GM21423 (cell line): ENCODE results near the gene ELN.

Source experiments
- ATAC-seq: cut with Tn5 transposase; IDR thresholded peaks from one replicate; pipeline ENCODE4 v1.9.1; 2021; ENCODE audit warnings: mild to moderate bottlenecking, moderate library complexity; ENCODE audit not compliant: unreplicated experiment

ELN gene

GRCh38 chr7:74092321-74092963, 64.5 kb downstream of the ELN start:
- peak; percentile 2 for ATAC-seq

GRCh38 chr7:74092964-74093471, 65.0 kb downstream of the ELN start:
- ATAC-seq = peak; percentile 53

DNA sequence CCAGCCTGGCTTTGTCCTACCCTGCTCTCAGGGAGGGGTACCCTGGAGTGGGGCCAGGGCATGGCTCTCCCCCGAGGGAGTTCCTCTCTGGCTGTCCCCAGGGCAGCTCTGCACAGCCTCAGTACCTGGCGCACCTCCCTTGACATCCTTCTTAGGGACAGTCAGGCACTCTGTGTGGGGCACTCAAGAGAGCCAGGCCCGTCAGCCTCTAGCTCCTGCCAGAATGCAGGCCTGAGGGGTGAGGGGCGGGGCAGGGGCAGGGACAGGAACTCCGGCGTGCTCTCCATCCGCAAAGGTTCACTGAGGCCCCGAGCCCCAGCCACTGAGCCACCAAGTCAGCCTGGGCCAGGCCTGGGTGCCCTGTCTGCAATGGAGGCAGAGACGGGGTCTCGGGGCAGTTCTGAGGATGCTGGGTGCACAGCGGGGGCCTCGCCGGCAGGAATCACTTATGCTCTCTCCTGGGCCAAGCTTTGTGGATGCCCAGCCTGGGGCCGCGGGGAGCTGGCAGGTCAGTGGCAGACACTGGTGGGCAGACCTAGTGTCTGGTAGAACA, 65.8 kb downstream of the ELN start:
- peak; percentile 8 for ATAC-seq

DNA sequence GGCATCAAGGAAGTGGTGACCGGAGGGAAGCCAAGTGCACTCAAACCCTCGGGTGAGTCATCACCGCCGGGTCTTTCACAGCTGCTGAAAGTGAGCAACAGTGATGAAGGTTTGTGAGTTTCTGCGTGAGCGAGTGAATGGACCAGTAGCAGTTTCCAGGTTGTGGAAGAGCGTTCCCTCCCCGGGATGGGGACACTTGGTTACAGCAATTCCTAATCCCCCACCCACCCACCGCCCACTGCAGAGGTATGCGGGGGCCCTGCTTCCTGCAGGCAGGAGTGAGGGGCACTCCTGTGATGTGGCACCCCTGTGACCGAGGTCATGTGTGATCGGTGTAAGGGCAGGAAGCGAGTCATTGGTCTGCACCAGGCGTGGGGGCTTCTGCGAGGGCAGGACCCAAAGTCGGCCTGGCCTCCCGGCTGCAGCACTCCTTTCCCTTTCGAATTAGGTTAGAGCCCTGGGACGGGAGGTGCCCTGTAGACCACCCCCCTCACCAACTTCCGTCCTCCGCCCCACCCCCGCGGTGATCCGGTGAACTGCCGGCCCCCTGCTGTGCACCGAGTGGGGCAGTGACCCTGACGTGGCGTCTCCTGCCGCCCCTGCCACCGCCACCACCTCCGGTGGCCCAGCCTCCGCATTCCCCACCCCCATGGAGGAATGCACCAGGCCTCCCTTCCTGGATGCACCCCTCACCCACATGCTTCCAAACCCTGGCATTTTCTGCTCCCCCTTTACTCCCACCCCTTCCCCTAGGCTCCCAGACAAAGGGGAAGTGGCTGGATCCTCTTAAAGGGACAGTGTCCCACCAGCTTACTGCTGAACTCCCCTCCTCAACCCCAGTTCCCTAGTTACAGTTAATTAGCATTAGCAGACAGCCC, 66.5 kb downstream of the ELN start:
- ATAC-seq = peak; percentile 42

- no peak for ATAC-seq
Observed at GRCh38 chr7:74095135-74095534, 67.2 kb downstream of the ELN start.

DNA sequence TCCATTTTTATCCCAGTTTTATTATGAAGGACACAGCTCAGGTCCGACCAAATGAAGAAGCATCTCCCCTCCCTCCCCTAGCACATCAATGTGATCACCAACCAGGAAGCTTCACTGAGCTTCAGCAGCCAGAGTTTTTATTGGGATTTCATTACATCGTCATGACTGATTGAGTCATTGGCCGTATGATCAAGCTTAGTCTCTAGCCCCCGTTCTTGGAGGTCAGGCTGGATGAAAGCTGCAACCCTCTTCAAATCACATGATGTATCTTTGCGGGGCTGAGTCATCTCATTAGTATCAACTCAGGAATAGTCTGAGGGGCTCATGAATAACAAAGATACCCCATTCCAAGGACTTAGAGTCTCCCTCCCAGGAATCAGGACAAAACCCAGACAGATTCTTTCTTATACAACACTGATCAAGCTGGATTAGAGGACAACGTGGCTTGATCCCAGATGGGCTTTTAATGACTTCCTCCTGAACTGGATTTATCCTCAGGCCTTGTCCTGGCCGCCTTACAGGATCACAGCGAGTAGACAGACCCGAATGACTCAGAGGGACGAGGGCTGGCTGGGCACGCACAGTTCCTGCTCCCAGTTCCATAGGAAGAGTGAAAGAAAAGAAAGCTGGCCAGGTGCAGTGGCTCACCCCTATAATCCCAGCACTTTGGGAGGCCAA, 70.1 kb downstream of the ELN start:
- ATAC-seq = no peak

- ATAC-seq = no peak
Observed at GRCh38 chr7:74099031-74099430, 71.1 kb downstream of the ELN start.

DNA sequence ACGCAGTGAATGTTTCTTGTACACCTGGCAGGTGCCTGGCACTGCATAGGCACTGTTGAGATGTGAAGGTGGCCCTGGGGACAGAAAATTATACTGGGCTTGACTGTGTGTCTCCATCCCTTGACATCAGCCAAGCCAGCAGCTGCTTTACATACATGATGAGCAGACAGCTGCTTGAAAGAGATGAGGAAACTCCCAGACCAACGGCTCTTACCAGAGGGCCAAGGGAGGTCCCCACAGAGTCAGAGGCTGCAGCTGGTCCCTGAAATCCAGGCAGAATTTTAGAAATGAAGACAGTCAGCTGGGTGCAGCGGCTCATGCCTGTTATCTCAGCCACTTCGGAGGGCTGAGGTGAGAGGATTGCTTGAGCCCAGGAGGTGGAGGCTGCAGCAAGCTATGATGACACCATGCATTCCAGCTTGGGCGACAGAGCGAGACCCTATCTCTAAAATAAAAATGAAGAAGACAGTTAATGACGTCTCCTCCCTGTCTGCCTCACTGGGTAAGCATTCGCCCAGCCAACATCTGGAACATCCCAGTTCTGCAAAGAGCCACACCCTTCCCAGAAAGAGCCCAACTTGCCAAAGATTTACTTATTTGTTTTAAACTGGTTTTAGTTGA, 73.2 kb downstream of the ELN start:
- ATAC-seq = peak; percentile 86

DNA sequence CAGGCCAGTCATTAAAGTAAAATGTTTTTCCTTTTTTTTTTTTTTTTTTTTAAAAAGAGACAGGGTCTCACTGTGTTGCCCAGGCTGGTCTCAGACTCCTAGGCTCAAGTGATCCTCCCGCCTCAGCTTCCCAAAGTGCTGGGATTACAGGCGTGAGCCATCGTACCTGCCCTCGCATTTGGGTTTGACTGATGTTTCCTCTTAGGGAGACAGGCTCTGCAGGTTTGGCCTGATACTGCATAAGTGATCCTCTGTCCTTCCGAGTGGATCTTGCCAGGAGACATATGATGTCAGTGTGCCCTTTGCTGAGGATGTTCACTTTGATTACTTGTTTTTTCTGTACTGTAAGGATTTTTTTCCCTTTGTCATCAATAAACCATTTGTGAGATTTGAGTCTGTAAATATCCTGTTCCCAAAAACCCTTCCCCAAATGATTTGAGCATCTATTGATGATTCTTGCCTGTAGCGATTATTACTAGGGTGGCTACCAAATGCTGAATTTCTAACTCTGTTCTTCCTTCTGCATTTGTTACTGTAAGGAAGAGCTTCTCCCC, 75.3 kb downstream of the ELN start:
- no peak for ATAC-seq

DNA sequence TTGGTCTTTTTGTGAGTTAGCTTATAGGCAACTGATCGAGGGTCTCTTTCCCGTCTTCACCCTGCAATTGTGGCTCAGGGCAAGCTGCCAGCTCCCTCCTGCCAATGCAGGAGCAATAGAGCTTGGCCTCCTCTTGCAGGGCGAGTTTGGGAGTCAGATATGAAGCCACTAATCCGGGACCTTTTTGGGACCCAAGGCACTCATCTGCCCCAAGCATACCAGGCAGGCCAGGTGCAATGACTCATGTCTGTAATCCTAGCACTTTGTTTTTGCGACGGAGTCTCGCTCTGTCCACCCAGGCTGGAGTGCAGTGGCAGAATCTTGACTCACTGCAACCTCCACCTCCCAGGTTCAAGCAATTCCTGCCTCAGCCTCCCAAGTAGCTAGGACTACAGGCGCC, 76.7 kb downstream of the ELN start:
- ATAC-seq = no peak

- no peak for ATAC-seq
Observed at GRCh38 chr7:74105992-74106391, 78.0 kb downstream of the ELN start.

DNA sequence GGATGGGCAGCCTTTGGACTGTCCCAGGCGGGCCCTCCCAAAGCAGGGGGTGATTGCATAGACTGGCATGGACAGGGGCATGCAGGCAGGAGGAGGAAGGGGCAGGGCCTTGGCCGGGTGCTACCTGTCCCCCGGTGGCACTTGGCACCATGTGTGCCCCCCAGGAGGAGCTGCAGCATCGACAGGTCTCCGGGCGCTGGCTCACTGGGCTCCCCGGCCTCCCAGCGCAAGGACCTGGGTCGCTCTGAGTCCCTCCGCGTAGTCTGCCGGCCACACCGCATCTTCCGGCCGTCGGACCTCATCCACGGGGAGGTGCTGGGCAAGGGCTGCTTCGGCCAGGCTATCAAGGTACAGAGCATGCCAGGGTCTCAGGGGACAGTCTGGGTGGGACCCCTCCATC, 78.9 kb downstream of the ELN start:
- no peak for ATAC-seq

DNA sequence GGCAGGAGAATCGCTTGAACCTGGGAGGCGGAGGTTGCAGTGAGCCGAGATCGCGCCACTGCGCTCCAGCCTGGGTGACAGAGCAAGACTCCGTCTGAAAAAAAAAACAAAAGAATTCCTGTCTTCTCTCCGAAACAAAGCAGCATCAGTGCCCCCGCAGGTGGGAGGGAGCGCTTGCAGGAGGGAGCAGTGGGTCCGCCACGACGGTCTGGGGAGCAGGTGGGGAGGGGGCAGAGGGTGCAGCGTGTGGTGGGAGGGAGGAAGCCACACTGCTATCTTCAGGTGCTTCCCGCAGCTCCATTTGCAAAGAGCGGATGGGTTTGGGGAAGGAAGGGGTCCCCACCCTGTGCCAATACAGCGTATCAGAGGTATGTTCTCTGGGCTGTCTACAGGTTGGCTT, 87.4 kb downstream of the ELN start:
- no peak for ATAC-seq

DNA sequence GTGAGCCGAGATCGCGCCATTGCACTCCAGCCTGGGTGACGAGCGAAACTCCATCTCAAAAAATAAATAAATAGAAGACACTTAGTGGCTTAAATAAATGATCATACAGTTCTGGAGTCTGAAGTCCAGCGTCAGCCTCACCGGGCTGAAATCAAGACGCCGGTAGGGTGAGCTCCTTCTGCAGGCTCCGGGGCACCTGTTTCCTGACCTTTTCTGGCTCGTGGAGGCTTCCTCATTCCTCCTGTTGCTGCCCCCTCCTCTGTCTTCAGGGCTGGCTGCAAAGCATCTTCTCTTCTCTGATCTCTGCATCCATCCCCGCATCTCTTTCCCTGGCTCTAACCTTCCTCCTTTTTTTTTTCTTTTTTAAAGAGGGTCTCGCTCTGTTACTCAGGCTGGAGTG, 88.4 kb downstream of the ELN start:
- ATAC-seq = no peak
